Neural progenitor cell (in vitro differentiated cells): ENCODE data around the gene ADNP2.

Experiments
- CTCF ChIP-seq: fragments of 200-600 bp; sonication (generic); IDR thresholded peaks from 2 replicates; pipeline ENCODE4 v1.5.1; 2017; ENCODE audit warnings: antibody characterized with exemption, mild to moderate bottlenecking
- EZH2 ChIP-seq: fragments of 200-600 bp; sonication (generic); IDR thresholded peaks from 2 replicates; pipeline ENCODE4 v1.6.1; 2017; ENCODE audit warnings: antibody characterized with exemption, mild to moderate bottlenecking, moderate library complexity
- EZH2phosphoT487 ChIP-seq: fragments of 200-600 bp; sonication (generic); IDR thresholded peaks from 2 replicates; pipeline ENCODE4 v1.6.1; 2017; ENCODE audit warnings: antibody characterized with exemption

GRCh38 chr18:80115035-80115434 lies 6.0 kb downstream of the ADNP2 start:
- no peak for TF ChIP-seq EZH2
- no peak for TF ChIP-seq CTCF
- no peak for TF ChIP-seq EZH2phosphoT487
